ENCODE results near the gene INSRR.

INSRR gene

GRCh38 chr1:156801409-156802121 is 57.4 kb downstream of the INSRR start:
- no peak for DNase-seq
- in situ Hi-C loops (cut with HindIII; ENCODE audit: low pct_ligation_motif_present, low pct_unique_long_range_greater_than_20kb, low sequenced_read_pairs), result no loop called here

- peak; percentile 76 for DNase-seq
- in situ Hi-C loops (cut with HindIII; ENCODE audit: low pct_ligation_motif_present, low pct_unique_long_range_greater_than_20kb, low sequenced_read_pairs), result no loop called here
Measured at GRCh38 chr1:156797212-156797871, 61.6 kb downstream of the INSRR start.

- peak; percentile 77 for DNase-seq
- in situ Hi-C loops (cut with HindIII; ENCODE audit: low pct_ligation_motif_present, low pct_unique_long_range_greater_than_20kb, low sequenced_read_pairs), result no loop called here
Measured at GRCh38 chr1:156796340-156797097, 62.4 kb downstream of the INSRR start.

GRCh38 chr1:156795787-156796186 is 63.1 kb downstream of the INSRR start:
- peak; percentile 79 for DNase-seq
- in situ Hi-C loops (cut with HindIII; ENCODE audit: low pct_ligation_motif_present, low pct_unique_long_range_greater_than_20kb, low sequenced_read_pairs), result no loop called here

GRCh38 chr1:156795374-156795733 is 63.6 kb downstream of the INSRR start:
- in situ Hi-C loops (cut with HindIII; ENCODE audit: low pct_ligation_motif_present, low pct_unique_long_range_greater_than_20kb, low sequenced_read_pairs), result no loop called here

GRCh38 chr1:156794506-156795373 is 64.2 kb downstream of the INSRR start:
- DNase-seq, result peak; percentile 85
- in situ Hi-C loops (cut with HindIII; ENCODE audit: low pct_ligation_motif_present, low pct_unique_long_range_greater_than_20kb, low sequenced_read_pairs), result no loop called here

More at GRCh38 chr1:156795374-156795733, 63.6 kb downstream of the INSRR start:
- DNase-seq, result no peak
